Colonic mucosa (tissue), 4 donors: ENCODE results near the gene RICTOR. TPM values are rescaled to one million over a fixed set of nuclear protein-coding genes. Genes with fewer than 3 reads are reported as not detected.

Experiments
- DNase-seq: peaks from one replicate; pipeline ENCODE4 v3.0.0-alpha.2; 2020
- H3K27ac ChIP-seq: fragments of 200-600 bp; one replicate; pipeline ENCODE4 v1.8.0; 2021
- H3K27me3 ChIP-seq: fragments of 200-600 bp; one replicate; pipeline ENCODE4 v1.8.0; 2021
- H3K36me3 ChIP-seq: fragments of 200-600 bp; one replicate; pipeline ENCODE4 v1.8.0; 2021
- H3K4me1 ChIP-seq: fragments of 200-600 bp; one replicate; pipeline ENCODE4 v1.8.0; 2021; ENCODE audit warnings: mild to moderate bottlenecking
- H3K4me3 ChIP-seq: fragments of 200-600 bp; one replicate; pipeline ENCODE4 v1.8.0; 2021
- H3K9ac ChIP-seq, 2 donors: one replicate each; pipeline ENCODE4 v1.7.0; 2013; ENCODE audit warnings: control low read depth in 2 of 2, low read depth in 2 of 2, low read length in 2 of 2
- H3K9me3 ChIP-seq: fragments of 200-600 bp; one replicate; pipeline ENCODE4 v1.8.0; 2021
- CTCF ChIP-seq: fragments of 200-600 bp; IDR thresholded peaks from one replicate; pipeline ENCODE4 v1.8.0; 2022; ENCODE audit warnings: antibody characterized with exemption, mild to moderate bottlenecking
- intact Hi-C: fragments of 100-400 bp; cut with DNase I; formaldehyde crosslinking; loops from one replicate; pipeline ENCODE4 v1.14.1; 2022
- total RNA-seq, 2 donors: library from RNA; stranded (reverse); fragmentation: NEBNext Ultra II Directional in 1 of 2; extraction: Animal tissue kit (Norgen Biotek cat#: 25700) in 1 of 2; gene quantifications; one replicate each; pipeline ENCODE4 v1.2.1, GENCODE V29; 2021
- donor health status: healthy.
- donor health status: DM: no; HTN: no; CAD: no.
- donor health status: DM: no; HTN: no; CAD: no.

The RICTOR gene
- total RNA-seq, 2 donors from 2014 or later = 15.1 to 32.9 TPM

GRCh38 chr5:39009981-39010380 is 64.2 kb downstream of the RICTOR start:
- no peak overlapping the region for H3K9ac ChIP-seq
- no peak overlapping the region for H3K27ac ChIP-seq
- no peak for DNase-seq
- H3K27me3 ChIP-seq = no peaks in the 10 kb centered on the region
- H3K4me3 ChIP-seq = no peak overlapping the region
- H3K4me1 ChIP-seq = no peaks in the 10 kb centered on the region
- no peaks in the 10 kb centered on the region for H3K9me3 ChIP-seq
- intact Hi-C loops = no loop called here
- no peak for TF ChIP-seq CTCF
- H3K36me3 ChIP-seq = no peaks in the 10 kb centered on the region

GRCh38 chr5:39009280-39009679 is 64.9 kb downstream of the RICTOR start:
- no peak overlapping the region for H3K9ac ChIP-seq
- H3K27ac ChIP-seq = no peak overlapping the region
- H3K4me3 ChIP-seq = no peak overlapping the region
- intact Hi-C loops = no loop called here
- no peak for TF ChIP-seq CTCF
- no peaks in the 10 kb centered on the region for H3K4me1 ChIP-seq
- no peaks in the 10 kb centered on the region for H3K27me3 ChIP-seq
- no peak for DNase-seq
- no peaks in the 10 kb centered on the region for H3K36me3 ChIP-seq
- no peaks in the 10 kb centered on the region for H3K9me3 ChIP-seq

DNA sequence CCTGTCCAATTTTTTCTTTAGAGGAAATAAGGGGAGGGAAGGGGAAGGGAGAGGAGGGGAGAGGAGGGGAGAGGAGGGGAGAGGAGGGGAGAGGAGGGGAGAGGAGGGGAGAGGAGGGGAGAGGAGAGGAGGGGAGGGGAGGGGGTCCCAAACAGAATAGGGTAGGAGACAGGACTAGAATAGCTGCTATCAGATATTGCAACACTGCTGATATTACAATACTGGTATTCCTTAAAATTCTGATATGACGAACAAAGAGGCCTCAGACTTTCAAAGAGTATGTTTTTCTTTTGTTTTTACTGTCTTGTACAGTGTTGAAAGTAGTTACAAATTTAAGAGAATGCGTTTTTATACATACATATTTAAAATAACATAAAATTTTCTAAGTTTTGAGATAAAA is 67.5 kb downstream of the RICTOR start:
- H3K27me3 ChIP-seq = no peaks in the 10 kb centered on the region
- H3K36me3 ChIP-seq = no peaks in the 10 kb centered on the region
- H3K4me3 ChIP-seq = no peak overlapping the region
- no peak overlapping the region for H3K9ac ChIP-seq
- DNase-seq = no peak
- H3K4me1 ChIP-seq = no peaks in the 10 kb centered on the region
- TF ChIP-seq CTCF = no peak
- no peaks in the 10 kb centered on the region for H3K9me3 ChIP-seq
- intact Hi-C loops = no loop called here
- no peak overlapping the region for H3K27ac ChIP-seq

- H3K4me3 ChIP-seq = no peak overlapping the region
- no peak overlapping the region for H3K9ac ChIP-seq
- no peaks in the 10 kb centered on the region for H3K36me3 ChIP-seq
- TF ChIP-seq CTCF = peak; percentile 17
- H3K4me1 ChIP-seq = no peaks in the 10 kb centered on the region
- no peak for DNase-seq
- no peaks in the 10 kb centered on the region for H3K9me3 ChIP-seq
- H3K27me3 ChIP-seq = no peaks in the 10 kb centered on the region
- no peak overlapping the region for H3K27ac ChIP-seq
- intact Hi-C loops = no loop called here
Observed at GRCh38 chr5:39005566-39006232, 68.5 kb downstream of the RICTOR start.

DNA sequence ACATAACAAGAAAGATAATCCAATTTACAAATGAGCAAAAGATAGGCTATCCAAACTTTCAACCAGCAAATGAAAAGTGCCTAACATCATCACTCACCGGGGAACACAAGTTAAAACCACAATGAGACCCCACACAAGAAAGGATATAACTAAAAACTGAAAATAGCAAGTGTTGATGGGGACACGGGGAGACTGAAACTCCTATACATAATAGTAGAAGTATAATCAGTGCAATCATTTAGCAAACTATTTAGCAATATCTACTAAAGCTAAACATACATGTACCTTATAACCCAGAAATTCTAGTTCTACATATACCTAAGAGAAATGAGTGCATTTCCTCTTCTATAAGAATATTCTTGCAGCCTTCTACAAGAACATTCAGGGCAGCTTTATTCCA is 72.5 kb downstream of the RICTOR start:
- intact Hi-C loops = no loop called here
- H3K4me1 ChIP-seq = no peaks in the 10 kb centered on the region
- H3K27ac ChIP-seq = no peak overlapping the region
- no peaks in the 10 kb centered on the region for H3K36me3 ChIP-seq
- H3K9me3 ChIP-seq = no peaks in the 10 kb centered on the region
- no peak for DNase-seq
- no peak overlapping the region for H3K9ac ChIP-seq
- H3K27me3 ChIP-seq = no peaks in the 10 kb centered on the region
- no peak overlapping the region for H3K4me3 ChIP-seq
- TF ChIP-seq CTCF = no peak
